GM12892 (cell line): Measurements from ENCODE around the gene SPAG17.

Experiments used
- POLR2AphosphoS5 ChIP-seq: IDR thresholded peaks from 2 replicates; pipeline ENCODE4 v1.6.1; 2011; ENCODE audit warnings: low read depth, low read length, control low read depth
- TAF1 ChIP-seq: IDR thresholded peaks from 2 replicates; pipeline ENCODE4 v1.6.1; 2011; ENCODE audit warnings: low read depth, mild to moderate bottlenecking, control low read depth, low read length, borderline replicate concordance

- TF ChIP-seq TAF1 (no peak), POLR2AphosphoS5 (no peak)
Observed at GRCh38 chr1:118159569-118159968, 25.5 kb downstream of the SPAG17 start.
